K562 (cell line): ENCODE data around the gene TMEM79. TPM values are rescaled to one million over a fixed set of nuclear protein-coding genes. Genes with fewer than 3 reads are reported as not detected.

Experiments used
- ATAC-seq: fragments of 200-7000 bp; cut with Tn5 transposase; 3 replicates; pipeline ENCODE4 v1.9.1; 2020; ENCODE audit warnings: moderate library complexity
- BruUV-seq: library from RNA; stranded (reverse); fragments of 400-500 nt; replicated peaks from 2 replicates; lab custom pipeline; 2021; lab: Mats Ljungman, UMichigan
- CTCF ChIA-PET: fragments of 300-600 bp; formaldehyde crosslinking; extraction: SDS; loops from one replicate; lab custom pipeline; 2021; ENCODE audit warnings: low intra/inter-chr PET ratio; lab: Yijun Ruan, JAX
- POLR2A ChIA-PET: fragments of 300-600, 350-650 bp; sonication (Branson Sonifier 250); formaldehyde crosslinking; extraction: SDS; loops from one replicate; lab custom pipeline; 2021; ENCODE audit warnings: antibody characterized with exemption, inconsistent platforms; lab: Yijun Ruan, JAX
- DNase-seq, 4 experiments: peaks; one replicate each; pipeline versions ENCODE4 v3.0.0 to v3.0.0-alpha.2; 2011 to 2018; ENCODE audit warnings: low spot score in 3 of 4, mixed read lengths in 3 of 4; ENCODE audit errors: extremely low read depth in 1 of 4
- FAIRE-seq: peaks from 2 replicates; lab custom pipeline; 2011; peaks lifted over from hg19 to GRCh38; lab: Jason Lieb, UNC
- H2AFZ ChIP-seq: 2 replicates; pipeline ENCODE4 v1.6.0; 2011; ENCODE audit warnings: low read depth, low read length, control low read depth, inconsistent platforms
- H3K27ac ChIP-seq: fragments of 200-600 bp; 3 replicates; pipeline ENCODE4 v1.8.0; 2011; ENCODE audit warnings: low read depth, mild to moderate bottlenecking, control low read depth, inconsistent platforms, low read length, moderate library complexity, mixed read lengths; ENCODE audit errors: extremely low read depth
- H3K27me3 ChIP-seq, 2 experiments: fragments of 300-600 bp in 1 of 2; 2 replicates in 1 of 2; 3 replicates in 1 of 2; pipeline versions ENCODE4 v1.6.0 to v1.8.0; 2011; ENCODE audit warnings: inconsistent platforms in 2 of 2, low read length in 2 of 2, mild to moderate bottlenecking in 1 of 2, mixed read lengths in 1 of 2, moderate library complexity in 1 of 2; ENCODE audit not compliant: control insufficient read depth in 2 of 2, insufficient read depth in 2 of 2
- H3K36me3 ChIP-seq: fragments of 300-600 bp; 3 replicates; pipeline ENCODE4 v1.8.0; 2011; ENCODE audit warnings: mild to moderate bottlenecking, low read length, inconsistent platforms; ENCODE audit not compliant: control insufficient read depth, insufficient read depth
- H3K4me1 ChIP-seq, 2 experiments: fragments of 200-600 bp in 1 of 2; replicated peaks in 1 of 2; 2 replicates in 1 of 2; 3 replicates in 1 of 2; pipeline versions ENCODE4 v1.5.1 to v1.8.0; 2011; ENCODE audit warnings: inconsistent platforms in 2 of 2, low read length in 2 of 2, mild to moderate bottlenecking in 1 of 2, mixed read lengths in 1 of 2, moderate library complexity in 1 of 2; ENCODE audit not compliant: control insufficient read depth in 2 of 2, insufficient read depth in 2 of 2
- H3K4me2 ChIP-seq: 2 replicates; pipeline ENCODE4 v1.6.1; 2011; ENCODE audit warnings: low read length, control low read depth, inconsistent platforms, mixed read lengths; ENCODE audit not compliant: insufficient read depth
- H3K4me3 ChIP-seq: fragments of 200-600 bp; sonication (generic), shearing (Covaris generic); 2 replicates; pipeline ENCODE4 v1.5.1; 2016; ENCODE audit warnings: control low read depth, inconsistent platforms
- H3K79me2 ChIP-seq: fragments of 200-600 bp; 3 replicates; pipeline ENCODE4 v1.8.0; 2011; ENCODE audit warnings: low read length, inconsistent platforms; ENCODE audit not compliant: control insufficient read depth, insufficient read depth
- H3K9ac ChIP-seq, 2 experiments: 2 replicates each; pipeline versions ENCODE4 v1.6.0 to v1.6.1; 2011; ENCODE audit warnings: low read depth in 2 of 2, low read length in 2 of 2, control low read depth in 1 of 2, inconsistent platforms in 1 of 2, mild to moderate bottlenecking in 1 of 2, mixed read lengths in 1 of 2; ENCODE audit not compliant: insufficient read depth in 1 of 2
- H3K9me1 ChIP-seq: one replicate; pipeline ENCODE4 v1.6.0; 2011; ENCODE audit warnings: inconsistent platforms, mild to moderate bottlenecking, low read length, moderate library complexity; ENCODE audit not compliant: control insufficient read depth, insufficient read depth
- H3K9me3 ChIP-seq: replicated peaks from 2 replicates; pipeline ENCODE4 v1.5.1; 2011; ENCODE audit warnings: low read depth, low read length, inconsistent platforms; ENCODE audit not compliant: control insufficient read depth, insufficient read depth
- H4K20me1 ChIP-seq: replicated peaks from 2 replicates; pipeline ENCODE4 v1.6.1; 2011; ENCODE audit warnings: low read length, inconsistent platforms, mixed read lengths; ENCODE audit not compliant: control insufficient read depth, insufficient read depth
- DMBX1 ChIP-seq: fragments of 250-450 bp; sonication (Bioruptor Pico); IDR thresholded peaks from 2 replicates; pipeline ENCODE4 v1.8.0; 2022; ENCODE audit warnings: inconsistent platforms, mild to moderate bottlenecking, moderate library complexity, borderline replicate concordance
- MTF1 ChIP-seq: fragments of 250-450 bp; sonication (Bioruptor Pico); IDR thresholded peaks from 2 replicates; pipeline ENCODE4 v1.9.0; 2021; ENCODE audit warnings: moderate library complexity, mild to moderate bottlenecking, inconsistent platforms, borderline replicate concordance
- POLR2AphosphoS2 ChIP-seq: IDR thresholded peaks from 2 replicates; pipeline ENCODE4 v1.6.1; 2012; ENCODE audit warnings: low read length, improper control_type of control experiment
- TOE1 ChIP-seq, 2 experiments: fragments of 450-650 bp in 1 of 2; sonication (generic) in 1 of 2; formaldehyde crosslinking in 1 of 2; IDR thresholded peaks; 2 replicates each; pipeline versions ENCODE4 v1.7.1 to v1.8.0; 2016 to 2022; ENCODE audit warnings: borderline replicate concordance in 2 of 2, mild to moderate bottlenecking in 2 of 2, antibody characterized with exemption in 1 of 2, inconsistent platforms in 1 of 2, low read depth in 1 of 2, missing genetic modification reagents in 1 of 2, moderate library complexity in 1 of 2
- ZNF197 ChIP-seq: fragments of 200-800 bp; sonication (Bioruptor generic); IDR thresholded peaks from 2 replicates; pipeline ENCODE4 v1.6.1; 2016; ENCODE audit warnings: low read depth, missing genetic modification characterization, missing compliant biosample characterization
- WGBS: fragments of 100-300 bp; shearing (Covaris generic); methylation state at CpG from one replicate; pipeline ENCODE4 v1.1.6; 2016; ENCODE audit warnings: low coverage, mixed read lengths; ENCODE audit not compliant: insufficient coverage; ENCODE audit errors: missing lambda C conversion rate; 5-methylcytosine and 5-hydroxymethylcytosine counted together
- in situ Hi-C: fragments of 300-500 bp; cut with MboI; formaldehyde crosslinking; loops from 4 replicates; pipeline ENCODE4 v1.15.0; 2018; ENCODE audit warnings: inconsistent platforms, mixed read lengths
- intact Hi-C: fragments of 100-400 bp; cut with micrococcal nuclease; formaldehyde crosslinking; loops from 2 replicates; pipeline ENCODE4 v1.14.2; 2022
- polyA plus RNA-seq, 8 experiments: library from polyadenylated mRNA; depleted of rRNA in 4 of 8; stranded (reverse) in 5 of 8; unstranded in 3 of 8; fragments of >200 nt; fragmentation: Nextera tagmentation in 2 of 8; fragmentation: Illumina TruSeq in 1 of 8; extraction: Ambion mirVana in 2 of 8; extraction: Trizol in 1 of 8; gene quantifications; 2 replicates each; pipeline versions ENCODE4 v1.2.1 to v1.2.3, GENCODE V29; 2011 to 2014; ENCODE audit warnings: inconsistent platforms in 1 of 8, missing spikeins in 1 of 8
- total RNA-seq, 7 experiments: library from RNA; depleted of rRNA in 6 of 7; stranded (reverse); fragments of >200 nt in 6 of 7; fragmentation: Illumina TruSeq in 2 of 7; extraction: Trizol in 2 of 7; gene quantifications; 2 replicates each; pipeline versions ENCODE4 v1.2.1 to v1.2.3, GENCODE V29; 2011 to 2021; ENCODE audit warnings: low replicate concordance in 1 of 7
- TF ChIP-seq, protein P1 (sequence below): sonication (generic); formaldehyde crosslinking; IDR thresholded peaks from 2 replicates; pipeline ENCODE4 v1.8.0; 2022; ENCODE audit warnings: mild to moderate bottlenecking, missing genetic modification reagents
- TF ChIP-seq, protein P2 (sequence below): sonication (generic); formaldehyde crosslinking; IDR thresholded peaks from 2 replicates; pipeline ENCODE4 v1.8.0; 2022; ENCODE audit warnings: missing genetic modification reagents, mild to moderate bottlenecking, borderline replicate concordance

The TMEM79 gene
- total and polyA plus RNA-seq, 9 of the 15 experiments (the other 6 are each of a cell fraction or from before 2014, with no cell fraction given) = 0.69 to 6.8 (median 4.0) TPM

DNA sequence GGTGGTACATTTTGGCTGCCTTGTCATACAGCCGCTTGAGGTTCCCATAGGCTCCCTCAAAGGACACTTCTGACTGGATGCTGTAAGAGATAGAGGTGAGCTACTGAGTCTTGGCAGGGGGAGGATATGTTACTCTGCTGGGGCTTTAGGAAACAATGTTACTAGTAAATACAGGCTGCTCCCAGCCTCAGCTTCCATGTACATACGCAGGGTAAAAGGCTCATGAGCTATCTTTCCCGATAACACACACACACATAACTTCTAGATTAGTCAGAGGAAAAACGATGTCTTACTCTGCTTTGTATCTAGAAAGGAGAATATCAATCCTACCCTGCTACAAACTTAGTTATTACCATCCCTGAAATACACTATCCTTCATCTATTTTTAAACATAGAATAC, 15.8 kb upstream of the TMEM79 start:
- no peaks in the 10 kb centered on the region for H3K9me1 ChIP-seq
- DNase-seq (no peak), FAIRE-seq (no peak), ATAC-seq (no peak)
- no peak overlapping the region; a peak in 1 of 4 replicates for H3K9ac ChIP-seq
- WGBS = 85% methylated on average over 4 of the region's 4 CpGs
- no peak overlapping the region for H3K4me3 ChIP-seq
- ChIA-PET POLR2A (interaction anchor here (7.5 kb wide), 1 partner anchor 15 kb away, joined by 63 read pairs; the partner anchor contains the start of genes SMG5 and TMEM79), CTCF (no interaction called here)
- no peaks in the 10 kb centered on the region for H3K4me1 ChIP-seq
- no peaks in the 10 kb centered on the region for H3K9me3 ChIP-seq
- H3K79me2 ChIP-seq = no peaks in the 10 kb centered on the region
- H2AFZ ChIP-seq = no peak overlapping the region
- in situ Hi-C loops = no loop called here
- TF ChIP-seq, protein P1, sequence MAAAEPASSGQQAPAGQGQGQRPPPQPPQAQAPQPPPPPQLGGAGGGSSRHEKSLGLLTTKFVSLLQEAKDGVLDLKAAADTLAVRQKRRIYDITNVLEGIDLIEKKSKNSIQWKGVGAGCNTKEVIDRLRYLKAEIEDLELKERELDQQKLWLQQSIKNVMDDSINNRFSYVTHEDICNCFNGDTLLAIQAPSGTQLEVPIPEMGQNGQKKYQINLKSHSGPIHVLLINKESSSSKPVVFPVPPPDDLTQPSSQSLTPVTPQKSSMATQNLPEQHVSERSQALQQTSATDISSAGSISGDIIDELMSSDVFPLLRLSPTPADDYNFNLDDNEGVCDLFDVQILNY (CRISPR knock-in tag) = no peak
- no peak for TF ChIP-seq MTF1 (CRISPR knock-in tag)
- TF ChIP-seq, protein P2, sequence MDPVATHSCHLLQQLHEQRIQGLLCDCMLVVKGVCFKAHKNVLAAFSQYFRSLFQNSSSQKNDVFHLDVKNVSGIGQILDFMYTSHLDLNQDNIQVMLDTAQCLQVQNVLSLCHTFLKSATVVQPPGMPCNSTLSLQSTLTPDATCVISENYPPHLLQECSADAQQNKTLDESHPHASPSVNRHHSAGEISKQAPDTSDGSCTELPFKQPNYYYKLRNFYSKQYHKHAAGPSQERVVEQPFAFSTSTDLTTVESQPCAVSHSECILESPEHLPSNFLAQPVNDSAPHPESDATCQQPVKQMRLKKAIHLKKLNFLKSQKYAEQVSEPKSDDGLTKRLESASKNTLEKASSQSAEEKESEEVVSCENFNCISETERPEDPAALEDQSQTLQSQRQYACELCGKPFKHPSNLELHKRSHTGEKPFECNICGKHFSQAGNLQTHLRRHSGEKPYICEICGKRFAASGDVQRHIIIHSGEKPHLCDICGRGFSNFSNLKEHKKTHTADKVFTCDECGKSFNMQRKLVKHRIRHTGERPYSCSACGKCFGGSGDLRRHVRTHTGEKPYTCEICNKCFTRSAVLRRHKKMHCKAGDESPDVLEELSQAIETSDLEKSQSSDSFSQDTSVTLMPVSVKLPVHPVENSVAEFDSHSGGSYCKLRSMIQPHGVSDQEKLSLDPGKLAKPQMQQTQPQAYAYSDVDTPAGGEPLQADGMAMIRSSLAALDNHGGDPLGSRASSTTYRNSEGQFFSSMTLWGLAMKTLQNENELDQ (CRISPR knock-in tag) = no peak
- TF ChIP-seq POLR2AphosphoS2 = no peak
- no peak for TF ChIP-seq ZNF197 (CRISPR knock-in tag)
- no peak for TF ChIP-seq DMBX1 (CRISPR knock-in tag)
- TF ChIP-seq TOE1 (IDR thresholded peaks at IDR 0.05; ENCODE audit: borderline replicate concordance) = no peak
- no peak for TF ChIP-seq TOE1 (CRISPR knock-in tag; IDR thresholded peaks at IDR 0.05; ENCODE audit: borderline replicate concordance, low read depth)
- H4K20me1 ChIP-seq = 0 out of 2 replicates have a peak, but pooled peaks cover 5% of the 10 kb centered on the region
- no peak overlapping the region for H3K4me2 ChIP-seq
- H3K27me3 ChIP-seq = no peaks in the 10 kb centered on the region
- BruUV-seq = no TSS peak
- no peak overlapping the region for H3K27ac ChIP-seq
- intact Hi-C loops = no loop called here
- peaks cover 92% of the 10 kb centered on the region for H3K36me3 ChIP-seq
